ENCODE data around the gene IKZF4.

GRCh38 chr12:55995366-55995765 lies 25.5 kb upstream of the IKZF4 start:
- no peak for TF ChIP-seq TAF1 (IDR thresholded peaks at IDR 0.05; ENCODE audit: borderline replicate concordance, low read depth, low read length)
- TF ChIP-seq POLR2A (IDR thresholded peaks at IDR 0.05; ENCODE audit: low read depth, low read length): no peak
